Breast epithelium (tissue), 3 donors: ENCODE results near the gene MYBPC1.

Source experiments
- CTCF ChIP-seq, 3 donors: fragments of 450-650 bp; IDR thresholded peaks; one replicate each; pipeline ENCODE4 v1.5.1; 2016 to 2017; ENCODE audit warnings: antibody characterized with exemption in 3 of 3, mild to moderate bottlenecking in 3 of 3, moderate library complexity in 3 of 3
- POLR2A ChIP-seq: fragments of 450-650 bp; IDR thresholded peaks from one replicate; pipeline ENCODE4 v1.6.1; 2016; ENCODE audit warnings: antibody characterized with exemption, mild to moderate bottlenecking, moderate library complexity

GRCh38 chr12:101607894-101608293 is 13.1 kb downstream of the MYBPC1 start:
- TF ChIP-seq CTCF (IDR thresholded peaks at IDR 0.05), result no peak
- no peak for TF ChIP-seq POLR2A
